Ovary (tissue), 3 donors: Measurements from ENCODE around the gene TNFRSF14.
"Not testable (repeated sequence)": the region's sequence is repeated elsewhere in the genome, so short reads cannot be mapped to it uniquely, and the experiment has no call there.

ENCODE experiments used
- EP300 ChIP-seq: sonication (generic); formaldehyde crosslinking; IDR thresholded peaks from one replicate; pipeline ENCODE4 v1.6.1; 2017; ENCODE audit warnings: antibody characterized with exemption
- POLR2A ChIP-seq: fragments of 450-650 bp; IDR thresholded peaks from one replicate; pipeline ENCODE4 v1.6.1; 2017; ENCODE audit warnings: antibody characterized with exemption, mild to moderate bottlenecking, moderate library complexity
- TF ChIP-seq, protein P1 (sequence below), 3 donors: fragments of 450-650 bp in 2 of 3; fragments of 200-600 bp in 1 of 3; IDR thresholded peaks; one replicate each; pipeline versions ENCODE4 v1.5.1 to v1.8.0; 2016 to 2022; ENCODE audit warnings: antibody characterized with exemption in 3 of 3, mild to moderate bottlenecking in 1 of 3
- donor health status: DM: no; HTN: no; CAD: no.

DNA sequence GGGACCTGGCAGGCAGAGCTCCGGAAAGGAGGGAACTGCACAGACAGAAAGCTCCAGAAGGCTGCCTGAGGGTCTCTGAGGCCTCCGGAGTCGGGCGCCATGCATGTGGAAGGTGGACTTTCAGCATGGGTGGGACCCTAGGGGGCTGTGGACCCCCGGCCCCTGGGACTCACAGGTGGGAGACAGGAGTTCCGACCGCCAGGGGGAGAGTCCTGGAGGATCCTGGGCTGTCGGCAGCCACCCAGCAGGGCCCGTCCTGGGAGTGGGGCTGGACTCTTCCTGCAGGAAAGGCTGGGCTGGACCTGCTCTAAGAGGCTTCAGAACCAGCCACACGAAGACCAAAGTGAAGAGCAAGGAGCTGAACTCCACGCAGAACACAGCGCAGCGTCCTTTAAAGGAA lies 13.5 kb downstream of the TNFRSF14 start:
- not testable (repeated sequence) for TF ChIP-seq POLR2A, EP300
- TF ChIP-seq, protein P1, sequence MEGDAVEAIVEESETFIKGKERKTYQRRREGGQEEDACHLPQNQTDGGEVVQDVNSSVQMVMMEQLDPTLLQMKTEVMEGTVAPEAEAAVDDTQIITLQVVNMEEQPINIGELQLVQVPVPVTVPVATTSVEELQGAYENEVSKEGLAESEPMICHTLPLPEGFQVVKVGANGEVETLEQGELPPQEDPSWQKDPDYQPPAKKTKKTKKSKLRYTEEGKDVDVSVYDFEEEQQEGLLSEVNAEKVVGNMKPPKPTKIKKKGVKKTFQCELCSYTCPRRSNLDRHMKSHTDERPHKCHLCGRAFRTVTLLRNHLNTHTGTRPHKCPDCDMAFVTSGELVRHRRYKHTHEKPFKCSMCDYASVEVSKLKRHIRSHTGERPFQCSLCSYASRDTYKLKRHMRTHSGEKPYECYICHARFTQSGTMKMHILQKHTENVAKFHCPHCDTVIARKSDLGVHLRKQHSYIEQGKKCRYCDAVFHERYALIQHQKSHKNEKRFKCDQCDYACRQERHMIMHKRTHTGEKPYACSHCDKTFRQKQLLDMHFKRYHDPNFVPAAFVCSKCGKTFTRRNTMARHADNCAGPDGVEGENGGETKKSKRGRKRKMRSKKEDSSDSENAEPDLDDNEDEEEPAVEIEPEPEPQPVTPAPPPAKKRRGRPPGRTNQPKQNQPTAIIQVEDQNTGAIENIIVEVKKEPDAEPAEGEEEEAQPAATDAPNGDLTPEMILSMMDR (IDR thresholded peaks at IDR 0.05) = not testable (repeated sequence)
